Measurements from ENCODE around the gene PEG3.

GRCh38 chr19:56832352-56832928 lies 8.1 kb downstream of the PEG3 start:
- TF ChIP-seq MAX (IDR thresholded peaks at IDR 0.05) = no peak
- no peak for TF ChIP-seq YY1 (IDR thresholded peaks at IDR 0.05; ENCODE audit: low read depth, low read length)
- no peak for TF ChIP-seq CTCF (IDR thresholded peaks at IDR 0.05; ENCODE audit: control extremely low read depth in 1 of 3, insufficient read depth in 1 of 3, low read depth in 1 of 3, low read length in 3 of 3)
- no peak for TF ChIP-seq SIN3A (conservative IDR thresholded peaks at IDR 0.05 in 1 of 2, IDR thresholded peaks at IDR 0.05 in 1 of 2; ENCODE audit: low read depth in 1 of 2, low read length in 2 of 2)
- no peak for TF ChIP-seq CEBPB (IDR thresholded peaks at IDR 0.05; ENCODE audit: low read depth, low read length)
- TF ChIP-seq E2F6 (IDR thresholded peaks at IDR 0.05) = no peak
